GM19238 (cell line): ENCODE measurements around the gene DUSP7.

Experiments used
- DNase-seq: peaks from one replicate; pipeline ENCODE4 v3.0.0; 2011; ENCODE audit warnings: low spot score; ENCODE audit not compliant: insufficient read length

The DUSP7 gene

GRCh38 chr3:52068730-52069129, 12.4 kb upstream of the DUSP7 start:
- DNase-seq: no peak

DNA sequence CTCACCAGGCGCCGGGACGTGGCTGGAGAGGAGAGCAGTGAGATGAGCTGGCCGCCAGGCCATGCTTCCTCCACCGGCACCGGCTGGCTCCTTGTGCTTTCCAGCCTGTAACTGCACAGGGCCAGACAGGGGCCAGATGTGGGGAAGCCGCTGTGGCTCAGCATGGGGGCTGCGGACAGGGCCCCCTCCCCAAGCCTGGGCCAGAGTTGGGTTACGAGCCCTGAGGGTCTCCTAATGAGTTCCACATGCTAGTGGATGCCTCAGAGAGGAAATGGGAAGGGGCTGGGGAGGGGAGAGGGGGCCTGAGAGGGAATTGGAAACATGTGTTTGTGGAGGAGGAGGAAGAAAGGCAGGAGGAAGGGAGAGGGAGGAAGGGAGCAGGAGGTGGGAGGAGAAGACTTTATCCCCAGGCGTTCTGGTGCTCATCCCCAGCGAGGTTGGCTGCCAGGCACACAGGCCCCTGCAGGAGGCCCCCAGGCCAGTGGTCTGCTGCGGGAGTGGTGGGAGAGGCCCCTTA, 11.7 kb upstream of the DUSP7 start:
- DNase-seq: no peak

- no peak for DNase-seq
These were observed 11.2 kb upstream of the DUSP7 start for GRCh38 chr3:52067526-52067925.

DNA sequence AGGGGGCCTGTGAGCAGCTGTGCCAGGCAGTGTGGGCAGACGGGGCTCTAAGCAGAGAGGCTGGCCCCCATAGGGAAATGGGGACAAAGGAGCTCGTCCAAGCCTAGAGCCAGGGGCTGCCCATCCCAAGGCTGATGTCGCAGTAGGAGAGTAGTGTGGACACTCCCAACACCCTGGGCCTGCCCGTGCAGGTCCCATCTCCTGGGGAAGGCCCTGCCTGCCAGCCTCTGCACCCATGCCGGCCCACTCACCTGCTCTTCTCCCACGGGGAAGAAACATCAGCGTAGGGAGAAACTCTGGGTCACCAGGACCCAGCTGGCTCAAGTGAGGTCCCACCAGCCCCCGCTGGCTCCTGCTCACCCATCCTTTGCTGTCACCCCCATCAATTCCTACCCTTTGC, 10.7 kb upstream of the DUSP7 start:
- no peak for DNase-seq

GRCh38 chr3:52065264-52065756, 8.9 kb upstream of the DUSP7 start:
- no peak for DNase-seq

- DNase-seq: no peak
These were observed 8.2 kb upstream of the DUSP7 start for GRCh38 chr3:52064561-52064960.

DNA sequence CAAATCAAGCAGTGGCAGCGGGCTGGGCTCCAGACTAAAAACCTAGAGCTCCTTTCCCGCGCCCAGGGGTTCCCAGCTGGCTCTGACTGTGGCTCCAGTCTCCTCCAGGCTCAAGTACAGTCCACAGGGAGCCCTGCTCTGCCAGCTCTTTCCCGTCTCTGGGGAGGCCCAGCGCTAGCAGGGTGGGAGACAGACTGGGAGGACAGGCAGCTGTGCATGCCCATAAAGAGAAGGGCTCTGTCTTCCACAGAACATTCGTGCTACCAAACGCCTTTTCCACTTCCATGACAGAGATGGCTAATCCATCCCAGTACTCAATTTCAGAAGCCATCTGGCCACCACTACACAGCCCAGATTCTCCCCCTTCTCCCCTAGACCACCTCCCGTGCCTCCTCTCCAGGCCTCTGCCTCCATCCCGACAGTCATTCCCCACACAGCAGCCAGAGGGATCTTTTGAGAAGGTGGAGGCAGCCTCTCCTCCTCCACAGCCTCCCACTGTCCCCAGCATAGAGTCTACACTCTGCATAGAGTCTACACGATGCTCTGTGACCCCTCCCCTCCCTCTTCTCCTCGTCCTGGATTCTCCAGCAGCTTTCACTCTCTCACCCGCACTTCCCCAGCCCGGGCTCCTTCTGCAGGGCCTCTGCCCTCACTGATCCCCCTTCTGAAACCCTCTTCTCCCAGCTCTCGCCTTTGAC, 6.8 kb upstream of the DUSP7 start:
- no peak for DNase-seq

DNA sequence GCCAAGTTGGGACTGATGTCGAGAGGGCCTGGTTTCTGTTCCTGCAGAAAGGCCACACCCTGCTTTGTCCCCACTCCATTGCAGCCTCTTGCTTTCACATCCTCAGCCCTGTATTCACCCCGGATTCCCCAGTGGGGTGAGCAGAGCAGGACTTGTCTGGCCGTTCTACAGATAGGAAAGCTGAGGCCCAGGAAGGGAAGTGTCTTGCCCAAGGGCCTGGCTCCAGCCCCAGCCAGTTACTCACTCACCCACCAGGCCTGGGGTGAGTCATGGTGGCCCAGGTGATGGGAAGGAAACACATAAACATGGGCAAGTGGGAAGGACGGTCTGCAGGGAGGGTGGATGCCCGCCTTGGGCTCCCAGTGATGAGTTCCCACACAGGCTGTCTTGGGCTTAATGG, 6.1 kb upstream of the DUSP7 start:
- no peak for DNase-seq

DNA sequence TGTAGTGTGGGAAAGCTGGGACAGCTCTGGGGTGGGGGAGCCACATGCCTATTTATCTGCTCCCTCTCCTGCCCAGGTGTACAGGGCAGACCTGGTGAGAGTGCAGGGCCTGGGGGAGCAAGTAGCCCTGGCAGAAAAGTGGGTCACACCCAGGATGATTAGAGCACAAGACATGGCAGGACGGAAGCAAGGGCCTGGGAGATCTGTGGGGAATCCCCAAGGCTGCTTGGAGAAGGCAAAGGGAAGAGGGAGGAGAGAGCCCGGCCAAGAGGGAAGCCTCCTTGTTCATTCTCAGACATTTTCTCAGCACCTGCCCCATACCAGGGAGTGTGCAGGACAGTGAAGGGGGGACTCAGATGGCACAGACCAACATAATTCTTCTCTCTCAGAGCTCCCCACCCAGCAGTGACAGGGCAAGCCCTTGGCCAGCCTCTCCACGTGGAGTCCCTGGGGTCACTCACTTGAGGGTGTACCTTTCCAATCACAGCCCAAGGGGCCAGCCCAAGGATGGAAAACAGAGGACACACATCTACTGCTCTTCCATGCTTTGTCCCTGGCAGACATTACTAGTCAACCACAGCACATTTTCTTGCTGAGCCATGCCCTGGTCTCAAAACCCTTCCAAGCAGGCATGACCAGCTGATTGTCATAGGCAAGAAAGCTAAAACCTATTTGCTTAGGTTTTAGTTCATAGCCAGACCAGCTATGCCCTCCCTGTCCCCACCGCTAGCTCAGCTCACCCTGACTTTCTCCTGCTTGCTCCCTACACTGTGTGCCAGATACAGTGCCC, 4.9 kb upstream of the DUSP7 start:
- DNase-seq: no peak

GRCh38 chr3:52059781-52060180, 3.4 kb upstream of the DUSP7 start:
- DNase-seq: no peak

DNA sequence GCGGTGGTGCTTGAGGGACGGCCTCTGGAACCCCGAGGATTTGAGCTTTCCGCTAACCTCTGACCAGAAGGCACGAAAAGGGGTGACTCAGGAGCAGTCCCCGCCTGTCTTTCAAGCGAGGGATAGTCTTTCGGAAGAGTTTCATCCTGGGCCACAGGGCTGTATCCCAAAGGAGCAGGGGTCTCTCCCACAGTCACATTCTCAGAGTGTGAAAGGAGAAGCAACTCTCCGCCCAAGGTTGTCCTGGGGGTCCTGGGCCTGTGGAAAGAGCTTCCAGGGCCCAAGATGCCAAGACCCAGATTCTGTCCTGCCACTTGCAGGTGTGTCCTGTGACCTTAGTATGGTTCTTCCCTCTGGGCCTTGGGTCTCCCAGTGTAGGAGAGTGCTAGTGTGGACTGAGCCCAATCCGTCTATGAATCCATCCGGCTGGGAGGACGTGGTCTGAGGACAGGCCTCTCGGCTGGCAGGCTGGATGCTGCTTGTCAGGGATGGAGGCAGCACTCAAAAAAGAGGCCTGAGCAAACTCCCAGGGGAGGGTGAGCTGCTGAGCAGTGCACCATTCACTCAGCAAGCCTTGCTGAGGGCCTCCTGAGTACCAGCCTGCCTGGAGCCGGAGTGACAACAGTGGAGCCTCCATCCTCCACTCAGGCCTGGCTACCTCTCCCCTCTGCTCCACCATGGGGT, 1.6 kb upstream of the DUSP7 start:
- DNase-seq: no peak

- peak; percentile 97 for DNase-seq
These were observed 819 bp upstream of the DUSP7 start for GRCh38 chr3:52056968-52057811.

- peak; percentile 61 for DNase-seq
These were observed 627 bp downstream of the DUSP7 start for GRCh38 chr3:52055537-52056351.

- DNase-seq: no peak
These were observed 1.5 kb downstream of the DUSP7 start for GRCh38 chr3:52054661-52055511.

- no peak for DNase-seq
These were observed 2.8 kb downstream of the DUSP7 start for GRCh38 chr3:52053307-52054304.

- DNase-seq: peak; percentile 44
These were observed 3.5 kb downstream of the DUSP7 start for GRCh38 chr3:52052831-52053306.

- DNase-seq: no peak
These were observed 4.9 kb downstream of the DUSP7 start for GRCh38 chr3:52051444-52051843.

DNA sequence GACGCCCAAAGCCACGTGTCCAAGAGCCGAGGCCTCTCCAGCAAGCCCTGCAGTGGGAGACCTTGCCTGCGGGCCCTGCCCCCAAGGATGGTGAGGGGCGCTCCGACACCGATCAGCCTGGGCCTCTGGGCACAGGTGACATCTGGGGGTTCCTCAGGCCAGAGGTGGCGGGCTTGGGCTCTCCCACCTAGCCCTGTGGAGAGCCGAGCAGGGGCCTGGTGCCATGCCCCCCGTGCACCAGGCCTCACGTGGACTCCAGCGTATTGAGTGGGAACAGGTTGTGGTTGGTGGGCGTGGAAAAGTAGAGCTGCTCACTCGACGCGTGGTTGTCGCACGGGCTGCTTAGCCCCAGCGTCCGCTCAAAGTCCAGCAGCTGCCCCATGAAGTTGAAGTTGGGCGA, 5.8 kb downstream of the DUSP7 start:
- DNase-seq: no peak
